HG02763 (cell line): ENCODE measurements around the gene FRY.

Experiments used
- ATAC-seq: cut with Tn5 transposase; IDR thresholded peaks from one replicate; pipeline ENCODE4 v1.9.1; 2021; ENCODE audit warnings: mild to moderate bottlenecking, moderate library complexity; ENCODE audit not compliant: unreplicated experiment

The FRY gene

DNA sequence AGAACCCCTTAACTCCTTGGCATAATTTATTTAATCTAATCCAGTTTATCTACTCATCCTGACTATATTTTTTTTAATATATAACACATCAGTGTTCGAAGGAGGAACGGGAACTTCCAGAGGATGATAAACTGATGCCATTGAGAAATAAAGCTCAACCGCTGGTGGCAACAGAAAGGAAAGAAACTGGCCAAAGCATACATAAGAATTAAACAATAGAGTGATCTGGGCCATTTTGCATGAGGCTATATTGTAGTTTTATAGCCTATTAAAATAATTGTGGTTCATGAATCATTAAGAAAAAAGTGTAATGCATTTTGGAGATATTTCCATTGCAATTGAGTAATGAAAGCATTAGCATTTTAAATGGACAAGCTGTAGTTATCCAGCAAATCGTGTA is 94.2 kb downstream of the FRY start:
- no peak for ATAC-seq

DNA sequence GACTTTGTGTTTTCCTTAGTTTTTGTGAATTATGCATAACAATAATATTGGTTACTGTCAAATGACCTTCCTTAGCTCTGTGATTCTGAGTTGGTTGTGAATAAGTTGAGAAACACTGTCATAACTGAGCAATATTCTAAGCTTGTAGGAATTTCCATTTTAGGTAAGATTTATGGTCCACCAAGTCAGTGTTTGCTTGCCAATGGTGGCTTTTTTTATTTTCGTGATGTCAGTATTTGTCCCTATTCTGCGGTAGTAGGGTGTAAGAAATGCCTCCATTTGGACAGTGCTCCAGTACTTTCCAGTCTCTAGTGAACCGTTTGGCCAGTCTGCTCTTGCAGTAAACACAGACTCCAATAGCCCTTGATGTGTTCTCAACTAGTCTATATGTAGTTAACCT is 94.7 kb downstream of the FRY start:
- no peak for ATAC-seq

DNA sequence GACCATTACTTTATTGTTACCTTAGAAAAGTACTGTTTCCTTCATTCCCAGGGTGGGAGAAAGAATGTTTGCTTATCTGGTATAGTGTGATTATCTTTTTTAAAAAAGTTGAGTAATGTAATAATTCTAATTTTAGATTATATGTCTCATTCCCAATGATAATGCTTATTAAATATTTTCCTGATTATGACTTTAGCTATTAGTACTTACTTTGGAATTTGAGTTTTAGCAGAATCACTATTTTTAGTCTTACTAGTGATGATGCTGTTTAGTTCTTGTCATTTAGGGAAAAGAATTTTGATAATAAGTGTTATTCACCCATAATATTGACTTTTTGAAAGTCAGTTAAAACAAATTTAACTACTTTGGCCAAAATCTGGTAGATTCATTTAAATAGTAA is 95.2 kb downstream of the FRY start:
- ATAC-seq, result no peak

DNA sequence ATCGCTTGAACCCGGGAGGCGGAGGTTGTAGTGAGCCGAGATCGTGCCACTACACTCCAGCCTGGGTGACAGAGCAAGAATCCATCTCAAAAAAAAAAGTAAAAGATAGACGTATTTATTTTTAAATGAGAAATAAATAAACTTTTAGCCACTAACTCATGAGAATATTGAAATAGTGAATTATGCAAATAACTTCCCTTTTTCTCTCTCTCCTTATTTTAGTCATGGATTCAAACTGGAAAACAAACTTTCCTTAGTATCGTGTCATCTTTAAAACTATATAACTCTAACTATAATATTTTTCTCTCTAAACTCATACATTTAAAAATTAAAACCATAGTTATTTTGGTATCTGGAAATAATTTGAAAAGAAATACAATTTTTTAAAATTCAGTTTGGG is 96.1 kb downstream of the FRY start:
- ATAC-seq, result no peak

DNA sequence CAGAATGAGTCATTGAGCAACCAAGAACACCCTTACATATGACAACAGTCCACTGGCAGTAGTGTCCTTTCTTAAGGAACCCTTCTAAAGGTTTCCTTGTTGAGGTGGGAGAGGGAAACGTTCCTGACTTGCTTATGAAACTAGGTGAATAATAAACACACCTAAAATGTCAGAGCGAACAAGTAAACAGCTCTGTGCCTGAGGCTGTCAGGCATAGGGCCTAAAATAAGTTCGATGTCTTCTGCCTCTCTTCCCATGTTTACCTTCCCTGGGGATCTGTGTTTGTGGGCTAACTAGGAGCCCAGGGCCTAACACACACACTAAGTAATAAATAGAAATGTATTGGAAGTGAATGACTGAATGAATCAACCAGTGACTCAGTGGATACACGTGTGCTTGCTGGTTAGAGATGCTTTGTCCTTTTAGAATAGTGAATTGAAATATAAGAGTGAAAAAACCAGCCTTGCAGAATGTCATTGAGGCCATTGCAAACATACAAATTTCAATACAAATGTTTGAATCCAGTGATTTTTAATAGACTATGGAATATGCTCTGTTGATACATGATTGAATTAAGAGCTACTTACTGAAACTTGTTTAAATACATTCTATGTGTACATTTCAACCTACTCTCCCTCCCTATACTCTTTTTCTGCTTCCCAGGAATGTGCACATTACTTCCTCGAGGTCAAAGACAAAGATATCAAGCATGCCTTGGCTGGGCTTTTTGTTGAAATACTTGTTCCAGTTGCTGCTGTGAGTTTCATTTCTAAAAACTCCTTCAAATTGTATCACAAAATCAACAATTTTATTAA is 102.9 kb downstream of the FRY start:
- ATAC-seq, result no peak

DNA sequence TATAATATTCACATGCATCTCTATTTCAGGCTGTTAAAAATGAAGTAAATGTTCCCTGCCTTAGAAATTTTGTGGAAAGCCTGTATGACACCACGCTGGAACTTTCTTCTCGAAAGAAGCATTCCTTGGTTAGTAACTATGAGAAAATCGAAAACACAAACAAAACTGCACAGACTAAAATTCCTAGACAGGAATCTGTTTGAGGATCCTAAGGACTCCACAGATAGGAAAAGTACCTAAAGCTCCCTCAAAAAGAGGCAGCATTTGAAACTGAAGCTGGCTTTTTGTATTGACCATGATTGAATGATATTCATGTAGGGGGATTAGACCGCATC is 103.4 kb downstream of the FRY start:
- ATAC-seq, result no peak

DNA sequence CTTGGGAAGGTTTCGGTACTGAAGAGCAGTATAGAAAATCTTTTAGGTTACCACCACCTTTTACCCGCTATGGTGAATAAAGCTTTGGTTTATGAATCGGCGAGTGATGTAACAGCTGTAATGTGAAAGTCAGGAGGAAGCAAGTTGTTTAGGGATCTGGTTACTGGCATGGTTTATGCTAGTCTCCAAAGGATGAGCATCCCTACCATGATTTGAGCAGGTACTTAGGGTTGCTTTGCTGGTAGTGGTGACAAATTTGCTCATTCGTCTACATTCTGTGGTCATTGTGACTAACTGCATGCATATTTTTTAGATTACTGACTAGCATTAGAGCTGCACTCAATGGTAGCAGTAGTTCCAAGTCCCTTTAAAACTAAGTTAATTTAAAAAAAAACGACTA is 104.1 kb downstream of the FRY start:
- no peak for ATAC-seq

DNA sequence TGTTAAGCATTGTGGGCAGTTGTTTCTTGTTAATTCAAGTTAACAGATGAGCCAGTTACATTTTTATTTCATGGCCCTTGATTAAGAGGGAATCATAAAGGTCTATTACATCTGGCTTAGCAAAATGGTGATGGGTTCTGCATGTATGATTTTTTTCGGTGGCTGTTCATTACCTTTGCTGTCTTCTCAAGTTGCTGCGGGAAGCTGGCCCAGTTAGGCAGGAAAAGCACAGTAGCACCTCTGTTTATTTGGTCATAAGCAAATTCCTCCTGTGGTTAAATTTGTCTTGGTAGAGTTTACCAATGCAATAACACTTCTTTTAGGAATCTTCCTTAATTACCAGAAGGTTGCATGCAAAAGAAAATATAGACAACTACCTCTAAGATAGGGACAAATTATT is 104.5 kb downstream of the FRY start:
- no peak for ATAC-seq

DNA sequence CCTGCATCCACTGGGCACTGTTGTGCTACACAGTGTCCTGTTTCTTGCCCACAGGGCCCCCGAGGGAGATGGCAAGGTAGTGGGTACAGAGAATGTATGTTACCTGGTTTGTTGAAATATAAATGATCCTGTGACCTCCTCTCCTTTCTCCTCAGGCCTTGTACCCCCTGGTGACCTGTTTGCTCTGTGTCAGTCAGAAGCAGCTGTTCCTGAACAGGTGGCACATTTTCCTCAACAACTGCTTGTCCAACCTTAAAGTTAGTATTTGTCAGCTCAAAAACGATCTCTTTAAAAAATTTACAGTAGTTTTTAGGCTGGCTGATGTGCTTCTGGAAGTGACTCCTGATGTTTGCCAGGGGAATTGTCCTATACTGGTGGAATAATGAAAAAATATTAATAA is 105.1 kb downstream of the FRY start:
- ATAC-seq, result no peak

DNA sequence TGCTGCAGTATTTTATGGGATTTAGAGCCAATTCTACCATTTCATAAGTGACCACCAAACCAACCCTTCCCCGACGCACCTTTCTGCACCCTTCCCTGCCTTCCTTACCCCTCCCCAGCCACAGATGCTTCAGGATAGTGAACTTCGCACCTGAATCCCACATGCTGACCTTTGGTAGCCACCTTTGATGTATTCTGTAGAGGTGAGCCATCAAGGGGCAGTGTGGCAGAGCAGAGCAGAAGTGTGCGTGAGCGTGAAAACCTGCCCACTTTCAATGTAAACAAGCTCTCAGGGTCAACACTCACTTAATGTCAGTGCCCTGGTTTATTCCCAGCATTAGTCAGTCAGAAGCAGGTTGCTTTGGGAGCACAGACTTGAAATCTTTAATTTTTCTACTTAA is 107.7 kb downstream of the FRY start:
- ATAC-seq, result no peak

DNA sequence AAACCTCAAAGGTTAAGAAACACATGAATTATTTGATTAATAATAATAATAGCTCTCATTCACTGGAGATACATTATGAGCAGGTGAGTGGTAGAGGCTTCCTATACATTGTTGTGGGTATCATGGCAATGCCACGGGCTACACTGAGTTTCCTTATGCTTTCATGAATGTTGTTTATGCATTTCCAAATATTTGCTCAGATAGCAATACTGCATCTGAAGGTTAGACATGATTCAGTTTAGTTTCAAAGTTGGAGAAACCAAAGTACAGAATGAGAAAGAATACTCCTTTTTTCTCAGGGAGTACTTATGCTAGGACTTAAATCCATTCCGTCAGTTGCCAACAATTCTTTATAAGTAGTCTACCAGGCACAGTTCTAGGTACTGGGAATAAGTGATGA is 108.5 kb downstream of the FRY start:
- no peak for ATAC-seq

DNA sequence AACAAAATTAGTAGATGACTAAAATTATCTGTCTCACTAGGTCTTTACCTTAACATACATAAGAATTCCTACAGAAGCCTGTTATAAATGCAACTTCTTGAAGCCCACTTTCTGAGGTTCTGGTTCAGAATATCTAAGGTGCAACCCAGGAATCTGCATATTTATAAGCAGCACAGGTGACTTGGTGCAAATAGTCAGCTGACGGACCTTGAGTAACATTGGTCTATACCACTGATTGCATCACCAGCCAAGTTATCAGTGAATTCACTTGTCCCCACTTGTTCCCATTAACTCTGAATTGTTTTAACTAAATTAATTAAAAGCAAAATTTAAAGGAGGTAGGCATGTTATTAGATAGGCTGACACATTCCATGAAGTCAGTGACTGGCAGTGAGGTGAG is 109.9 kb downstream of the FRY start:
- no peak for ATAC-seq

DNA sequence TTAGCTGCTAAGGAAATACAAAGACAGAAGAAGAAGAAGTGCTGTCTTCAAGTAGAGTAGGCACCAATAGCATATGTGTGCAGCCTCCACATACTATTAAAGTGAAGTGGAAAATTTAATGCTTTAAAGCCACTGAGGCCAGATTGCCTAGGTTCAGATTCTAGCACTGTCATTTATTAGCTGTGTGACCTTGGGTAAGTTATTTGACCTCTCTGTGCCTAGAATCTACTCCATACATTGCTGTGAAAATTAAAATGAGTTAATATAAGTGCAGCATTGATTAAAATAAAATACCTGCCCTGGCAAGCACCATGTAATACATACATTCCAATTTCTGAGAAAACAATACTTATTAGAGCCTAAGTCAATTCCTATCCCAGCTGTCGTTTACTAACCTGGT is 110.5 kb downstream of the FRY start:
- no peak for ATAC-seq

DNA sequence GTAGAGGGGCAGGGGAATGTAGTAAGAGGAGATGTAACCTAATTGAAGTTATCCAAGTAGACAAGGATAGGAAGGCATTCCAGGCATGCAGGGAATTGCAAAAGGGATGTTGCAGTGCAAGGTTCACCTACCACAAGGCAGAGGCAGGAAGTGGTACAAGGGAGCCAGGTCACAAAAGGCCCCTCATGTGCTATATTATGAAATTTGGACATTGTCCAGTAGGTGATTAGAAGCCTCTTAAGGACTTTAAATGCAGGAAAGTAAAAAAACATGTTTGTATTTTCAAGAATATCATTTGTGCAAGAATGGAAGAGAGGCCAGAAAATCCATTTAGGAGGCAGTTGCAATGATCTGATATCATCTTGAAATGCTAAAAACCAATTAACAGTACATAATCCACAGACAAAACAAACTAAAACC is 111.4 kb downstream of the FRY start:
- no peak for ATAC-seq

DNA sequence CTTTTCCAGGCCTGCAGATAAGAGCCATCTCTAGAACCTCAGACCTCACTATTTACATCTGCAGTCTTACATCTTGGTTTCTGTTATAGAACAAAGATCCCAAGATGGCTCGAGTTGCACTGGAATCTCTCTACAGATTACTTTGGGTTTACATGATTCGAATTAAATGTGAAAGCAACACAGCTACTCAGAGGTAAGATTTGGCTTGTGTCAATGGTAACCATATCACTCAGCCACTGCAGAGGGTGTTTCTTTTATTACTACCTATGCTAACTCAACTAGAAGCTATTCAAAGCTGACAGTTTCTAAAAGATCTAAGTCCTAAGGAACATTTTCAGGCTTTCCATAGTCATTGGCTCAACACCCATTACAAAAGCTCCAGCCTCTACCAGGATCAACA is 115.6 kb downstream of the FRY start:
- no peak for ATAC-seq

DNA sequence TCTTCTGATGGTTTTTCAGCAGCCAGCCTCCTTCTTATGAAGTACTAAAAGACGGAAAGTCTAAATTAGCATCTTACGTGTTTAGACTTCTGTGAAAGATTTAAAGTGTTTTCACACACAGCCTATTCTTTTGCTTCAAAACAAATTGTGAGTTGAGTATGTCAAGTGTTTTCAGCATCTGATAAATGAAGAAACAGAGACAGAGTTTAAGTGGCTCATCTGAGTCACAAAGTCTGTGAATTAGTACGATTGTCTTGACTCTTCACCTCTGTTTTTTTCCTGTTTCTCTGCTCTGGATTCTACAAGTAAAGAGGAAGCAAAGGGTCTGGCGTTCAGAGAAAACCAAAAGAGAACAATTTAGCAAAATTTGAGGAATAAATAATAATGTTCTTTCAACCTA is 116.4 kb downstream of the FRY start:
- no peak for ATAC-seq

DNA sequence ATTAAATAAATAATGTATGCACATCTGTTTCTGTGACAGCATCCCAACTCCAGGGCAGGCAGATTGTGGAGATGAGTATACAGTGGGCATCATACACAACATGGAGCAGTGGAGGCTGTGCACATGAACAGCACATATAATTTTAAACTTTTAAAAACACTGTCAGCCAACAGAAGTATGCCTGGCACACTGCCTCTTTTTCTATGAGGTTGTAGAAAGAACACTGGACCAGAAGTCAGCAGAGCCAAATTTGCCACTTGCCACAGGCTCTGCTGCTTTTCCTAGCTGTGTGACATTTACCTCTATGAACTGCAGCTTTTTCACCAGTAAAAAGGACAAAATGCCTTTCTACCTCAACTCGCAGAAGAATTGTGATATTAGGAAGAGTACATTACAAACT is 118.7 kb downstream of the FRY start:
- ATAC-seq, result no peak

DNA sequence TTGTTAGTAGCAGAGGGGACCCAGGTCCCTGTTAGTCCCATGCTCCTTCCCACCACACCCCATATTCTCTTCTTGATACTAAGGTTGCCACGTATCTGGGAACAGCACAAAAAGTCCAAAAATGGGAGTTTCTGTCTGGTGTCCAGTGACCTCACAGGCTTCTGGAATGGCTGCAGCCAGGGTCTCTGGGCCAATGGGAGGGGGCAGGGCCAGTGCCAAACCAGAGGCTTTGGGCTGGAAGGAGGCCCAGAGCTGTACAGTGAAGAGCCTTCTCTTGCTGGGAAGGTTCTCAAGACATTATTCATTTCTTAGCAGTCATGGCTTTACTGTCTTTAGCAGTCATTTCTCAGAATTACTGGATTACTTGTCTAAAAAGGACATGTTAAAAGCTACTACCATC is 119.2 kb downstream of the FRY start:
- ATAC-seq, result no peak

DNA sequence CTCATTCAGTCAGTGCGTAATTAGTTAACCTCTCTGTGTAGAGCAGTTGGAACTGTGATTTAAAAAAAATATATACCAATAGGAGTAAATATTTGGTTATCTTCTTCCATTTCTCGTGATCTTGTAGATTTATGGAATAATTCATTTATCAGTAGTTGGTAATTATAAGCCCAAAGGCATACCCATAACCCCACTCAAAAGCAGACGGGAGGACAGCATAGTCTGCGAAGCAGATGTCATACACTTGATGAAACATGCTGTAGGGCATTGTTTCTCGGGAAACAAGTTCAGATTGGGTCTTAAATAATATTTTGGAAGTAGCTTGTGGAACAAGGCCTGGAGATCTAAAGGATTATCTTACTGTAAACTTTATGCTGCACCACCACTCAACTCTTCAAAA is 119.7 kb downstream of the FRY start:
- no peak for ATAC-seq

DNA sequence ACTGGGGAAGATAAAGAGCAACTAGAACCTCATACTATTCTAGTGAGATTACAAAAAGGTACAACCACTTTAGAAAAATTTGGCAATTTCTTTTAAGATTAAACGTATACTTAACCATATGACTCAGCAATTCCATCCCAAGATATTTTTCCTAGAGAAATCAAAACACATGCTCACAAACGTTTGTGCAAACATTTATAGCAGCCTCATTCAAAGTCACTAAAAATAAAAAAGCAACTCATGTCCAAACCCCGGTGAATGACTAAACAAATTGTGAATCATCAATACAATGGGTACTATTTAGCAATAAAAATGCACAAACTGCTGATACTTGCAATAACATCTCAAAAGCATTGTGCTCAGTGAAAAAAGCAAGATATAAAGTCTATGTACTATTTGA is 121.5 kb downstream of the FRY start:
- ATAC-seq, result no peak

DNA sequence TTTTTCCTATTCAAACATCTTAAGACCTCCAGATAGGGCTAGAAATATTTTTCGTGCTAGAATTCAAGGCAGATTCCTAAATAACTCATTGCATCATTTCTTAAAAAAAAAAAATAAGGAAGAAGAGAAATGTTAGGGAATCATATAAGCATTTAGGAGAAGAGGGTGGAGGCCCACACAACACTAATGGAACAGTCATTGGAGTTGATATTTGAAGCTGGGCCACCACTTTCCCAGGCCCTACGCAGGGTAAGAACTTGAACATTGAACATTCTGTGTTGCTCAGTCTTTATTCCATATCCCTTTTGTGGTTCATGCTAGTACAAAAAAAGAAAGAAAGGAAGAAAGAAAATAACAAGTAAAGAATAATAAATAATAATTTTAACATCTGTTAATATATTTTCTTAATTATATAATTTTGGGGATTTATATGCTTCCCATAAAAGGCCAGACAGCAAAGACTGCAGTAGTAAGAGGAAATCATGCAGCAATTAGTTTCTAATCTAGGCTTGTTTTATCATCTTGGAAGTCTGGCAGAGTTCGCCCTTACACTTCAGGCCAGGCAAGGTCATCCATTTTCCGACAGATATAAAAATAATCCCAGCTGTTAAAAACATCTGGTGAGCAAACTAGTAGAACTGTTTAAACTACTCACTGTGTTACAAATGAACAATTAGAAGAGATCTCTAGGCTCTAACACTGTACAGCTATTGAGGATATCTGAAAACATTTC is 127.7 kb downstream of the FRY start:
- no peak for ATAC-seq

DNA sequence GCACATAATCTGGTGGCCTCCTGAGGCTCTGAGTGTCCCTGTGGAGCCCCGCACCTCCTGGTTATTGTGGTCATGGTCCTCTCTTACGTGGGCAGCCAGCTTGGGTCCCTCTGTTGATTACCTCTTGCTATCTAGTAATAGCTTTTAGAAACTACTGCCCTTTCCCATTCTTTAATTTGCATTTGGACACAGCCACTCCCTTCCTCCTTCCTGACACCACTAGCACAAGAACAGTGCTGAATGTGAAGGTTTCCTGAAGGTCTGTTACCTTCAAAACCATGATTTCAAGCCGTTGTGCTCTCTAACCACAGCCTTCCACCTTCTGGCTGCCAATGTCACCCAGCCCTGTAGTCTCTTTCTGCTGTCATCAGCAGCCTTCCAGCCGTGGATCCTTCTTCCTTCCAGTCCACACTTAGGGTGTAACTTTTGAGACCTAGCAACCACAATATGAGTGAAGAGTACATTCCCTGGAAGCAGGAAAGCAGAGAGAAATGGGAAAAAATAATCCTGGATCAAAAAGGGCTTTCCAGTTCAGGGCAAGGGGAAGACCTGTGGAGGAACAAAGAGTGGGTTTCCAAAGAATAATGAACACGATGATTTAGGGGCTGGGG is 130.9 kb downstream of the FRY start:
- no peak for ATAC-seq
